ENCODE measurements around the gene SLC16A4.
"Not testable (repeated sequence)": the region's sequence is repeated elsewhere in the genome, so short reads cannot be mapped to it uniquely, and the experiment has no call there.

SLC16A4 gene

GRCh38 chr1:110407260-110408210, 16.7 kb upstream of the SLC16A4 start, which contains the start of gene LAMTOR5:
TSS of gene LAMTOR5 (minus strand) at chr1:110407694. CDS start at chr1:110407620, 74 bp downstream.
- peak; percentile 95 for DNase-seq

- DNase-seq, result not testable (repeated sequence)
Measured at GRCh38 chr1:110406407-110406806, 15.6 kb upstream of the SLC16A4 start.

- no peak for DNase-seq
Measured at GRCh38 chr1:110404401-110404800, 13.6 kb upstream of the SLC16A4 start.

GRCh38 chr1:110403805-110404204, 13.0 kb upstream of the SLC16A4 start:
- DNase-seq, result no peak

GRCh38 chr1:110396259-110396958, 5.6 kb upstream of the SLC16A4 start:
- DNase-seq, result not testable (repeated sequence)

- DNase-seq, result no peak
Measured at GRCh38 chr1:110394493-110394820, 3.6 kb upstream of the SLC16A4 start.

GRCh38 chr1:110393691-110394492, 3.1 kb upstream of the SLC16A4 start:
- no peak for DNase-seq

- no peak for DNase-seq
Measured at GRCh38 chr1:110393286-110393685, 2.5 kb upstream of the SLC16A4 start.

- no peak for DNase-seq
Measured at GRCh38 chr1:110390096-110390495, 730 bp downstream of the SLC16A4 start.

- peak; percentile 45 for DNase-seq
Measured at GRCh38 chr1:110387048-110387754, 3.6 kb downstream of the SLC16A4 start.

GRCh38 chr1:110385369-110385768, 5.5 kb downstream of the SLC16A4 start:
- DNase-seq, result no peak

GRCh38 chr1:110384581-110385321, 6.1 kb downstream of the SLC16A4 start:
- DNase-seq, result no peak

- no peak for DNase-seq
Measured at GRCh38 chr1:110383251-110383990, 7.4 kb downstream of the SLC16A4 start.

GRCh38 chr1:110380672-110381283, 10.0 kb downstream of the SLC16A4 start:
- no peak for DNase-seq

GRCh38 chr1:110375490-110375889, 15.3 kb downstream of the SLC16A4 start:
- no peak for DNase-seq

GRCh38 chr1:110370827-110371226, 20.0 kb downstream of the SLC16A4 start:
- peak; percentile 49 for DNase-seq

- DNase-seq, result no peak
Measured at GRCh38 chr1:110364221-110364620, 26.6 kb downstream of the SLC16A4 start.

- no peak for DNase-seq
Measured at GRCh38 chr1:110361856-110362255, 29.0 kb downstream of the SLC16A4 start.

- no peak for DNase-seq
Measured at GRCh38 chr1:110360431-110360830, 30.4 kb downstream of the SLC16A4 start.

GRCh38 chr1:110356379-110356778, 34.4 kb downstream of the SLC16A4 start:
- no peak for DNase-seq

- no peak for DNase-seq
Measured at GRCh38 chr1:110355321-110355720, 35.5 kb downstream of the SLC16A4 start.
